OCI-LY3 (cell line): ENCODE results near the gene MAN2A1.

Source experiments
- CTCF ChIP-seq: fragments of 200-600, 300-600 bp; sonication (generic); IDR thresholded peaks from 2 replicates; pipeline ENCODE4 v1.5.1; 2014; ENCODE audit warnings: antibody characterized with exemption, low read length, low read depth
- EZH2phosphoT487 ChIP-seq: fragments of 200-600 bp; shearing (Covaris generic); IDR thresholded peaks from 2 replicates; pipeline ENCODE4 v1.6.1; 2018; ENCODE audit warnings: antibody characterized with exemption, mixed run types, low read depth

GRCh38 chr5:109882546-109882945, 192.8 kb downstream of the MAN2A1 start:
- no peak for TF ChIP-seq CTCF
- no peak for TF ChIP-seq EZH2phosphoT487
